ENCODE measurements around the gene PIK3R3.

Gene PIK3R3

GRCh38 chr1:46133181-46133658 is 791 bp upstream of the PIK3R3 start:
- Histone ChIP-seq H3K9me3 (ENCODE audit: low read length) (no peaks in the 10 kb centered on the region), H3K79me2 (ENCODE audit: insufficient read depth, low read length) (no peaks in the 10 kb centered on the region; the same call in 1 of the 2 replicates), H3K4me1 (ENCODE audit: insufficient read depth, low read length, severe bottlenecking) (peaks cover 25% of the 10 kb centered on the region), H3K27ac (ENCODE audit: low read depth, low read length, poor library complexity, severe bottlenecking) (peak overlapping the region; percentile 68), H3K9ac (ENCODE audit: low read length) (peak overlapping the region; percentile 81), H3K27me3 (ENCODE audit: insufficient read depth, low read length) (no peaks in the 10 kb centered on the region), H3K4me2 (ENCODE audit: low read length) (peak overlapping the region; percentile 94), H3F3A (ENCODE audit: insufficient read depth, low read length) (no peaks in the 10 kb centered on the region), H3K36me3 (ENCODE audit: insufficient read depth, low read length) (no peaks in the 10 kb centered on the region), H4K20me1 (ENCODE audit: insufficient read depth, low read length) (no peaks in the 10 kb centered on the region), H3K4me3 (ENCODE audit: low read depth, low read length, poor library complexity, severe bottlenecking) (peak overlapping the region; percentile 77), H2AFZ (ENCODE audit: low read length) (peak overlapping the region; percentile 82; the same call in 1 of the 2 replicates), H3K9me2 (ENCODE audit: low read depth, low read length) (no peaks in the 10 kb centered on the region)
- TF ChIP-seq, protein P1, sequence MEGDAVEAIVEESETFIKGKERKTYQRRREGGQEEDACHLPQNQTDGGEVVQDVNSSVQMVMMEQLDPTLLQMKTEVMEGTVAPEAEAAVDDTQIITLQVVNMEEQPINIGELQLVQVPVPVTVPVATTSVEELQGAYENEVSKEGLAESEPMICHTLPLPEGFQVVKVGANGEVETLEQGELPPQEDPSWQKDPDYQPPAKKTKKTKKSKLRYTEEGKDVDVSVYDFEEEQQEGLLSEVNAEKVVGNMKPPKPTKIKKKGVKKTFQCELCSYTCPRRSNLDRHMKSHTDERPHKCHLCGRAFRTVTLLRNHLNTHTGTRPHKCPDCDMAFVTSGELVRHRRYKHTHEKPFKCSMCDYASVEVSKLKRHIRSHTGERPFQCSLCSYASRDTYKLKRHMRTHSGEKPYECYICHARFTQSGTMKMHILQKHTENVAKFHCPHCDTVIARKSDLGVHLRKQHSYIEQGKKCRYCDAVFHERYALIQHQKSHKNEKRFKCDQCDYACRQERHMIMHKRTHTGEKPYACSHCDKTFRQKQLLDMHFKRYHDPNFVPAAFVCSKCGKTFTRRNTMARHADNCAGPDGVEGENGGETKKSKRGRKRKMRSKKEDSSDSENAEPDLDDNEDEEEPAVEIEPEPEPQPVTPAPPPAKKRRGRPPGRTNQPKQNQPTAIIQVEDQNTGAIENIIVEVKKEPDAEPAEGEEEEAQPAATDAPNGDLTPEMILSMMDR (IDR thresholded peaks at IDR 0.05; ENCODE audit: low read length): no peak
- no peak for TF ChIP-seq EZH2 (IDR thresholded peaks at IDR 0.05; ENCODE audit: borderline replicate concordance, low read length)

GRCh38 chr1:46131712-46132528 is 509 bp downstream of the PIK3R3 start:
- H3K4me1 ChIP-seq (ENCODE audit: insufficient read depth, low read length, severe bottlenecking): peaks cover 25% of the 10 kb centered on the region
- peak overlapping the region; percentile 77 for H3K4me3 ChIP-seq (ENCODE audit: low read depth, low read length, poor library complexity, severe bottlenecking)
- H4K20me1 ChIP-seq (ENCODE audit: insufficient read depth, low read length): no peaks in the 10 kb centered on the region
- no peaks in the 10 kb centered on the region; the same call in 1 of the 2 replicates for H3K79me2 ChIP-seq (ENCODE audit: insufficient read depth, low read length)
- no peaks in the 10 kb centered on the region for H3F3A ChIP-seq (ENCODE audit: insufficient read depth, low read length)
- H3K4me2 ChIP-seq (ENCODE audit: low read length): peak overlapping the region; percentile 94
- H3K27me3 ChIP-seq (ENCODE audit: insufficient read depth, low read length): no peaks in the 10 kb centered on the region
- H3K27ac ChIP-seq (ENCODE audit: low read depth, low read length, poor library complexity, severe bottlenecking): peak overlapping the region; percentile 68
- TF ChIP-seq EZH2 (IDR thresholded peaks at IDR 0.05; ENCODE audit: borderline replicate concordance, low read length): no peak
- TF ChIP-seq, protein P1 (IDR thresholded peaks at IDR 0.05; ENCODE audit: low read length): no peak
- H3K9me2 ChIP-seq (ENCODE audit: low read depth, low read length): no peaks in the 10 kb centered on the region
- H2AFZ ChIP-seq (ENCODE audit: low read length): peak overlapping the region; percentile 40; the same call in 1 of the 2 replicates
- peak overlapping the region; percentile 81 for H3K9ac ChIP-seq (ENCODE audit: low read length)
- H3K36me3 ChIP-seq (ENCODE audit: insufficient read depth, low read length): no peaks in the 10 kb centered on the region
- H3K9me3 ChIP-seq (ENCODE audit: low read length): no peaks in the 10 kb centered on the region

DNA sequence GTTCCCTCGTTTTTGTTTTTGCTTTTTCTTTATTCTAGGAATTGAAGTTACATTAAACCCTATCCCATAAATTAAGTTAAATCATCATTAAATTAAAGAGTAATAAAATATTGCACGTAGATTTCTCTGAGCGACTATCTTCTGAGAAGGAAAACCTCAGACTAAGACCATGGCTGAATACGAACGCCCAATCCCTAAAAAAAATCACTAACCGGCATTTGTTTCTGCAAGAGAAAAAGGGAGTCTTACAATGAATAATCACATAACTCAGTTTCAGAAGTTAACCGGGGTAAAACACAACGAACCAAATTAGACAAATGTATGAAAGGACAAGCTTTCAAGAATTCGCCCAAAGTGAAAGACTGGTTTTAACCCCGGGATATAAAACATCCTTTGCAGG is 1.3 kb downstream of the PIK3R3 start:
- Histone ChIP-seq H3F3A (ENCODE audit: insufficient read depth, low read length) (no peaks in the 10 kb centered on the region), H3K9me2 (ENCODE audit: low read depth, low read length) (no peaks in the 10 kb centered on the region)
- TF ChIP-seq EZH2 (IDR thresholded peaks at IDR 0.05; ENCODE audit: borderline replicate concordance, low read length): no peak
- TF ChIP-seq, protein P1 (IDR thresholded peaks at IDR 0.05; ENCODE audit: low read length): no peak

More for the DNA sequence above, 1.3 kb downstream of the PIK3R3 start:
- peak overlapping the region; percentile 77 for H3K4me3 ChIP-seq (ENCODE audit: low read depth, low read length, poor library complexity, severe bottlenecking)
- peak overlapping the region; percentile 56 for H3K9ac ChIP-seq (ENCODE audit: low read length)
- H3K9me3 ChIP-seq (ENCODE audit: low read length): no peaks in the 10 kb centered on the region
- H3K27ac ChIP-seq (ENCODE audit: low read depth, low read length, poor library complexity, severe bottlenecking): no peak overlapping the region
- no peaks in the 10 kb centered on the region; the same call in 1 of the 2 replicates for H3K79me2 ChIP-seq (ENCODE audit: insufficient read depth, low read length)
- H3K27me3 ChIP-seq (ENCODE audit: insufficient read depth, low read length): no peaks in the 10 kb centered on the region
- H4K20me1 ChIP-seq (ENCODE audit: insufficient read depth, low read length): no peaks in the 10 kb centered on the region
- peaks cover 25% of the 10 kb centered on the region for H3K4me1 ChIP-seq (ENCODE audit: insufficient read depth, low read length, severe bottlenecking)
- H2AFZ ChIP-seq (ENCODE audit: low read length): no peak overlapping the region
- peak overlapping the region; percentile 94 for H3K4me2 ChIP-seq (ENCODE audit: low read length)
- H3K36me3 ChIP-seq (ENCODE audit: insufficient read depth, low read length): no peaks in the 10 kb centered on the region

All from OCI-LY1 (cell line).